ENCODE results near the gene BARX2.

BARX2 gene

DNA sequence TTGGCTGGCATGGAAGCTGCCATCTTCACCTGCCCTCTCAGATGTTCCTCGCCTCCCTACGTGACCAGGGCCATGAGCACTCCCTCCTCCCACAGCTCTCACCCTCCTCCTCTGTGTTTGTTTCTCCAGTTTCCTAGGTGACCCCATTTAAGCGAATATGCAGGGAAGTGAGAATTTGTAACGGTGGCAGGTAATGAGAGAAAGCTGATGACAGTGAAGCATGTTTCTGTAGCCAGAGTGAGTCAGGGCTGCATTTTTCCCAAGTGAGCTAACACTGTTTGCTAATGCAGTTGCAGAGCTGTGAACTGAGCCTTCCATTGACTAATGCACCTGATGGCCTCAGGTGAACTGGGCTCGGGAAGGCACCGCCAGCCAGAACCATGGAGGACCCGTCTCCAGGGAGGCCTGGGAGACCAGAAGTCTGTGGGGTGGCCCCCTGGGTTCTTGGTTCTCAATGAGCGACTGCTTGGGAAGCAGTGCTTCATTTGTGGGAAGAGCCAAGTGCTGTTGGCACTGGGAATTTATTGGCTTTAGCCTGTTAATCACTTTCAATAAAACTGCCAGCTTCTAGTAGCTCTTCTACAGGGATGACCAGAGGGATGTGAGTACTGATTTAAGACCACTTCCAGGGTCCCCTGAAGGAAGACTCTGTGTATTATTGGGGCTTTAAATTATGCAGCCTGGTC, 64.5 kb downstream of the BARX2 start:
- no peak for DNase-seq (ENCODE audit: low read depth, low spot score)

DNA sequence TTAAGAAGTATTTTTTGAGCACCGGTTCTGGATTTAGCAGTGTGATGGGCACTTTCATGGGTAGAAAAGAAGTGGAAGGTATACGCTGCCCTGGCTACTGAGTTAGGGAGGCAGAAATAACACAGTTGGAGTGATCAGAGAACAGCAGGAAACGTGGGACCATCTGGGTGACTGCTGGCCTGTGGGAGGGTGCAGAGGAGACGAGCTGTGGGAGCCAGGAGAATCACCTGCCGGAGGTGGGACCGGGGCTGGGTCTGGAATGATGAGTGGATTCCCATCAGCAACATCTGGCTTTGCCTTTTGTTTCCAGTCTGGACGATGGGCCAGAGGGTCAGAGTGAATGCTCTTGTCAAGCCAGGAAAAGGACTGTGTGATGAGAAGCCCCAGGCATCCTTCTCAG, 66.5 kb downstream of the BARX2 start:
- no peak for DNase-seq (ENCODE audit: low read depth, low spot score)

DNA sequence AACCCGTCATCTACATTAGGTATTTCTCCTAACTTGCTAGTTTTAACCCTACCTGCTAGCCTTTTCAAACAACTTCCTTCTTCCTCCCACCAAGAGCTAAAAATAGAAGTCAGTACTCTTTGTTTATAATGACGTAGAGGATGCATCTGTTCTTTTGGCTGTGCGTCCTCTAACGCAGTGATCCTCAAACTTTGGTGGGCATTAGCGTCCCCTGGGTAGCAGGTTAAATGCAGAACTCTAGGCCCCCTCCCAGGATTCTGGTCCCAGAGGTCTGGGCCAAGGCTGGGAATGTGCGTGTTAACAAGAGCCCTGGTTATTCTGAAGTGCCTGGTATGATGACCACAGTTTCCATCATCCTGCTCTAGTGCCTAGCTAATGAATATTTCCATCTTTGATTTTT, 67.6 kb downstream of the BARX2 start:
- DNase-seq (ENCODE audit: low read depth, low spot score) = no peak

DNA sequence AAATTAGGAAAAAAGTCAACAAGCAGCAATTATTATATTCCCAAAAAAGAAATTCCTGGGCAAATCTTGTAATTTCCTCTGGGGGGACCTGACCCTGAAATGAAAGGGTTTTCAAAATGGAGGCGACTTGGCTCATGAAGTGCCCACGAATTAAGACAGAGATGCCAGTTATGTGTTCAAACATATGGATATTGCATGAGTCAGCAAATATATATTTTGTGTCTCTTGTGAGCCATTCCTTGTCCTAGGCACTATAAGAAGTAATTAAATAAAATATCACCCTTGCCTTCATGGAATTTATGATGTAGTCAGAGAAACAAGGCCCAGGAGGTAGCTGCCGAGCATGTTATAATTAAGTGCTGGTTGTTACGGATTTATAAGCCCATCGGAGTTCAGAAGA, 68.6 kb downstream of the BARX2 start:
- no peak for DNase-seq (ENCODE audit: low read depth, low spot score)

DNA sequence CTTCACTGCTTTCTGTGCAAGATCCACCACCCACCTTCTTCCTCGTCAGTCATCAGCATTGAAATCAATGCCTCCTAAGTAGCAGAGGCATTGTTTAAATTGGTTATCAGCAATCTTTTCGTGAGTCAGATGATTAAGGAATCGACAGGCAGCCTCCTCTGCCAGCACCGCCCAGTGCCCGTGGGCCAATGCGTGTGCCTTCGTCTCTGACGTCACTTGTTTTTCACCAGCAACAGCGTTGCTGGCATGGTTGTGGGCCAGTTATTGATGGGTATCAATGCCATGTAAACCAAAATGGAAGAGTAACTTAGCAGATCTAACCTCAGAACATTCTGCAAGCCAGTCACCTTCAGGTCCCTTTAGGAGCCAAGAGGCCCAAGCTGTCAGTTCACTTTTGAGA, 69.6 kb downstream of the BARX2 start:
- DNase-seq (ENCODE audit: low read depth, low spot score) = no peak

DNA sequence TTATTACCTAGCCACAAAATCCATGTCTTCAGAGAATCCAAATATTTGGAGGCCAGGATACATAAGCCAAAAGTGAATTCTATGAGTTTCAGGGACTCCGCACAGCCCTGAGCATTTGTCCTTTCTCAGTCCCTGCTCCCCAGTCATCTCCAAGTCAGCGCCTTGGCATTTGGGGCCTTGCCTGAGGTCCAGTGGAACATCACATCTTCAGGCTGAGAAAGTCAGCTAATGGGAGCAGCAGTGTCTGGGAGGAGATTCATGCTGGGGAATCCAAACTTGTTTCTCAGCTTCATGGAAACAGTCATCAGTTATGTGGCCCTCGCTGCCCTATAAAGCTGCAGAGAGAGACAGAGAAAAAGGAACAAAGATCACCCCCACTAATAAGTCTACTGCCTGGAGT, 70.9 kb downstream of the BARX2 start:
- no peak for DNase-seq (ENCODE audit: low read depth, low spot score)

DNA sequence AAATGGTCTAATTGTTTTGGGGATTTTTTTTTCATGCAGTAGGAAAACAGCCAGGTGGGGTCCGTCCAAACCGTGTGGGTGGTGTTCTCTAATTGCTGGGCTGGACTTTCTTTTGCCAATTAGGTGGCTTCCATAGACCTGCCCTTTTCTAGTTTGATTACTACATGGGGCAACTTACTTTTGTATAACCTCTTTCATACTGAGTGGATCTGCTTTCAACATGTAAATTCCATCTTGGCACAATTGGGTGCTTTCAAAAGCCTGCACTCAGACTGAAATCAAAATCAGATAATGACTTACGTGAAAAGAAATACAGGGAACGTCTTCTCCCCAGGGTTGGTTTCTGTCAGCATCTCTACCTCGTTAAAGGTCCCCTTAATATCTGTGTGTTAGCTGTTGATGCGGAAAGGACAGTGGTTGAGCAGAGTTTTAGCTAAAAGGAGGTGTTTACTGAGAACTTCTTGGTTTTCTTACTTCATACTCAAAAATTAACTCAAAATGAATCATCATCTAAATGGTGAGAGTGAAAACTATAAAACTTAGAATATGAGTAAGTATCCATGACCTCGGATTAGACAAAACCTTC, 72.1 kb downstream of the BARX2 start:
- no peak for DNase-seq (ENCODE audit: low read depth, low spot score)

DNA sequence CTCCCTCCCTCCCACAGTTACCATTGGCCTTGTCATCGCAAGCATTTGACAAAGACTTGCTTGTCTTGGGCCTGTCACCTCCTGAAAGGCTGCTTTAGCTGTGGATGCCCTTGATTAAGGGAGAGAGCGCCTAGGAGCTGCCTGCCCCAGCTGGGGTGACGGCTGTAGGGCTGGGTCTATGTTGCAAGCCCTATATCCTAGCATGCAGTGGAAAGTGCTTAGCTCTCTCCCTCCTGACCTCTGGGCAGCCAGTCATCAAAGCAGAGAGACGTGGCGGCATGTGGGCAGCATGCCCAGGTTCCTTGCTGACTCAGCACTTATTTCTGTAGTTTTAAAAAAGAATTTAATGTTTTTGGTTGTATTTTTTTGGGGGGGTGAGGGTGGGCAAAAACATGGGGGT, 75.9 kb downstream of the BARX2 start:
- no peak for DNase-seq (ENCODE audit: low read depth, low spot score)

DNA sequence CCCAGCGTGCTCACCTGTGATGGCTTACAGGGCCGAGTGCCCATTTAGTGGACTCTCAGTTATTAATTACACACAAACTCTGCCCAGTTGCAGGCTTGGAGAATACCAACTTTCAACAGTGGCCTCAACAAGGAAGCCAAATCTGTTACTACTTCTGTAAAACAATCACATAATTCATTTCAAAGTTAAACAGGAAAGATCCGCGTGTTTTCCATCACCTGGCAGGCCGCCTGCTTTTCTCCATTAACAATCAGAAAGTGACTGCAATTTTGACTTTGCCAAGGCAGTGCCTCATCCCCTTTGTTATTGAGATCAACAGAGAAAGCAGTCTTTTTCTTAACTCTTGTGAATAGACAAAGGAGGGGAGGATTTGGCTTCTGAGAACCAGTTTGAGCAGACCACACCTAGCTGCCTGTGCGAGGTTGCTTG, 77.7 kb downstream of the BARX2 start:
- no peak for DNase-seq (ENCODE audit: low read depth, low spot score)

DNA sequence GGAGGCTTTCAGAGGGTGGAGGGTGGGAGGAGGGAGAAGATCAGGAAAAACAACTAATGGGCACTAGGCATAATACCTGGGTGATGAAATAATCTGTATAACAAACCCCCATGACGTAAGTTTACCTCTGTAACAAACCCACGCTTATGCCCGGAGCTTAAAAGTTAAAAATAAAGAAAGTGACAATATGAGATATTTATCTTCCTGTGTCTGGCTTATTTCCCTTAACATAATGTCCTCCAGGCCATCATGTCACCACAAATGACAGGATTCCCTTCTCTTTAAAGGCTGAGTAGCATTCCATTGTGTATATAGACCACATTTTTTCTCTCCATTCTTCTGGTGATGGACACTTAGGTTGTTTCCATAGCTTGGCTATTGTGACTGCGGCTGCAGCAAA, 79.5 kb downstream of the BARX2 start:
- no peak for DNase-seq (ENCODE audit: low read depth, low spot score)

DNA sequence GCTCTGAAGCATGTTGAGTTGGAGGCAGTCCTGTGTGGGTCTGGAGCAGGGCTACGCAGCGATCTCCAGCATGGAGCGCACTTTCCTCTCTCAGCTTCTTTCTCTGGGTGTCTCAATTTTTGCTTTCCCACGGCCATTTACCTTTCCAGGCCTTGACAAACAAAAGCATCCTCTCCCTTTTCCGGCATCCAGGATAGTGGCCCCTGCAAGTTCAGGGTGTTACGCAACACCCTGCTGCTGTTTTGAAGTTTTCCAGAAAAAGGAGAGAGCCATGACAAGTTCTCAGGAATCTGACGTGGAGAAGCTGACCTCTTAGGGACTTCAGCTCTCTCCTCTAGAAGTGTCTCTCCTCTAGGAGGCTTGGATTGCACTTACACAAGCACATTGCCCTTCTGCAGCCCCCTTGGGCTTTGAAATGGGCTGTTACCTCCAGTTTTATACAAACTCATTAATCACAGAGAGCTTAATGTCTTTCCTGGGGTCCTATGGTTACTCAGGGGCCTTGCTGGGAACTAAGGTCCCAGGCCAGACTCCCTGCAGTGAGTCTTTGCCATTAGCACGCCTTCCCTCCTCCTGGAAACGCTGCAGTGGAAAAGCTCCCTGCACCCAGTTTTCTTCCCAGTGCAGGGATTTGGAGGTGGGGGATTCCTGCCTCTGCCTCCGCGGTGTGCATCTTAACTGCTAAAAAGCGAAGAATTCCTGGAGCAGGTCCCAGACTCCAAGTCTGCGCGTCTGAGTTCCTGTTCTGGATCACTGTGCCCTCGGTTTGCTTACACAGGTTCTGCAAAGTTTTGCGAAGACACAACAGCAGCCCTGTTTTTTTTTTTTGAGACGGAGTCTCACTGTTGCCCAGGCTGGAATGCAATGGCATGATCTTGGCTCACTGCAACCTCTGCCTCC, 80.4 kb downstream of the BARX2 start:
- DNase-seq (ENCODE audit: low read depth, low spot score) = no peak

DNA sequence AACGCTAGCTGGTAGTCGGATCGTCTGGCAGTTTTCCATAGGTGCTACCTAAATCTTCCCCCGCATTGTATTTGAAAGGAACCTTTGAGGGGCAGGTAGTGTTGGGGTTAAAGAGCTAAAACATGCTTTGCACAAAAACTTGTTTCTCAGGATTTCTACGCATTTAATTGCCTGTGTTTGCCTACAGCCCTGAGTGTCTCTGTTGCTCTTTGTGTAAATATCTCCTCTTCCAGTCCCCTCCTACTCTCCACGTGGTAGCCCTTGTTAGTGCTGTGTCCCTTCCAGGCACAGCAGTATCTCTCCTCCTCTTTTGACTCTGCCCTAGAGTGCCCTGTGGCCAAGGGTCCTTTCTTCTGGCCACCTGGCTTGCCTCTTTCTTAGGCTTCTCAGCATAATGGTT, 81.7 kb downstream of the BARX2 start:
- DNase-seq (ENCODE audit: low read depth, low spot score) = no peak

DNA sequence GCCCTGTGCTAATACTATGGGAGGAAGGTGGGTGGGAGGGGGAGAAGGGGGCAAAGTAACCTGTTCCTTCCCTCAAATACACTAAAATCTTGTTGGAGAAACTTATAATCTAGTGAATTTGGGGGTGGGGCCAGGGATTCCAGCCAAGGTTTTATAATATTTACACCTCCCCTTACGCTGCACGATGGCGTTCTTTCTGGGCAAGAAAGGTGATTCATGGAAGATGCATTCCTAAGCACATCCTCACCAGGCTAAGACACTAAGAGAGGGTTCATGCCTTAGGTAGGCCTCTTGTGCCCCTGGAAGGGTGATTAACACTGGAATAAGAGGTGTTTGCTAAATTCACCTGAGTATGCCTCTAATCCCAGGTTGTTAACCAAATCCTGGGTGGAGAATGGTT, 82.6 kb downstream of the BARX2 start:
- DNase-seq (ENCODE audit: low read depth, low spot score) = no peak

DNA sequence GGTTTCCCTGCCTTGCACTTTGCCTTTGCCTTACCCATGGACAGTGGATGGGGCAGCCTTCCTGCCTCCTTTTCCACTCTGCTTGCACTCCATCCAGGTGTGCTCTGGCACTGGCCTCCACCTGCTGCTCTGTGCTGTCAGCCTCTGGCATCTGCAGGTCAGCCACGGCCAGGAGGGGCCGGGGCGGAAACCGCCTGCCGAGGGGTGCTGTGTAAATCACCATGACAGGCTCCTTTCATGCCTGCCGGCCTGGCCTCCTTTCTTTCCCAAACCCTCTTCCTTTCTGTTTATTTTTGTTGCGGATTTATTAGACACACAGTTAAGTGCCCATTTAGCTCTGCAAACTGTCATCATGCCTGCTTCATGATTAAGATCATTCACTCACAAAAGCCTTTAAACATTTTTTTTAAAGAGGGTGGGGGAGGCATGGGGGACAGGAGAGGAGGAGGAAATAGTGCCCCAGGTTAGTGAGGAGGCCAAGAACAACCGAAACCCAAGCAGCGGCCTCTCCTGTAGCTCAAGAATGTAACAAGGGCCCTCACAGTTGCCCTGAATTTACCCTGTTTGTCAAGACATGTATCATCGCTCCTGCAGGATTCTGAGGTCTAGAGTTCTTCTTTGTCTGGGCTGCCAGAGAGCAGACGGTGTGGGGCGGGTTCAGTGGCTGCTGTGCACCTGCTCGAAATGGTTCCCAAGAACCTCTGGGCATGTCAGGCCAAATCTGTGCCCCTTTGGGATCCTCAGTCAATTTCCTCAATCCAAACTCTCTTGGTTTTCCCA, 83.3 kb downstream of the BARX2 start:
- DNase-seq (ENCODE audit: low read depth, low spot score) = no peak

DNA sequence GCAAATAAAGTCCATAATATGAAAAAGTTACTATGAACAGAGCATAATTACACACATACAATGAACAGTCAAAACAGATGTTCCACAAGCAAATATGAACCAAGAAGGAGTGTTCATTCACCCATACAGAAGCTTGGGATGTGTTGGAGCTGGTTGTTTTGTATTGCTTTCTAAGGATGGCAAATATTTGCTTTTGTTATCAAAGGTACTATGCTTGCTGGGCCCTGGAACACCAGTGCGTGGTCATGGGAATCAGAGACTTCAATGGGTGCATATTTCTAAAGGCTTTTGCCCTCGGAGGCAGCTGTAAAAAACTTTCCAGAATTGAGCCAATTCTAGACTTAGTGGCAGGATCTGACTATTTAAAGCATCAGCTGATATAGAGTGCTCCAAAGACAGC, 85.1 kb downstream of the BARX2 start:
- no peak for DNase-seq (ENCODE audit: low read depth, low spot score)

DNA sequence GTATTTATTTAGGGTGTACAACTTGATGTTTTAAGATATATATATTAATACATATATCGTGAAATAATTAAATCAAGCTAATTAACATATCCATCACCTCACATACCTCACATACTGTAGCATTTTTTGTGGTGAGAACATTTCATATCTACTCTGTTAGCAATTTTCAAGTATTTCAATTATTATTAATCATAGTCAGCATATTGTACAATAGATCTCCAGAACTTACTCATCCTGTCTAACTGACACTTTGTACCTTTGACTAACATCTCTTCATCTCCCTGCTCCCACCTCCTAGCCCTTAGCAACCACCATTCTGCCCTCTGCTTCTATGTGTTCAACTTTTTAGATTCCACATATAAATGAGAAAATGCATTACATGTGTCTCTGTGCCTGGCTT, 108.4 kb downstream of the BARX2 start:
- DNase-seq (ENCODE audit: low read depth, low spot score) = no peak

DNA sequence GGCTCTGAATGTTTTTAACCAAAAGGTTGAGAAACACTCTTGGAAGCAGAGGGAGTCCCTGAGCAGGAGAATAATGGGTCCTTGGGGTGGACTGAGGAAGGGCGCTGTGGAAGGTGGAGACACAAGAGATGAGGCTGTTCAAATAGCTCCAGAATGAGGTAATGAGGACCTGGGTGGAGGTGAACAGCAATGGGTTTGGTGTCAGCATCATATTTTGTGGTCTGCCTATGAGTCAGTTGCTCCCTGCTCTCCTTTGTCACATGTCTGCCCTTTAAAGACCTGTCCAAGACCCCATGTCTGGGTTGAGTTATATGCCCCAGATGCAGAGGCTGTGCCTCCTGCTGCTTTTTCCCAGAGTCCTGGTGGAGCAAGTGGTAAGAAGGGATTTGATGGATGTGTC, 113.6 kb downstream of the BARX2 start:
- DNase-seq (ENCODE audit: low read depth, low spot score) = no peak

DNA sequence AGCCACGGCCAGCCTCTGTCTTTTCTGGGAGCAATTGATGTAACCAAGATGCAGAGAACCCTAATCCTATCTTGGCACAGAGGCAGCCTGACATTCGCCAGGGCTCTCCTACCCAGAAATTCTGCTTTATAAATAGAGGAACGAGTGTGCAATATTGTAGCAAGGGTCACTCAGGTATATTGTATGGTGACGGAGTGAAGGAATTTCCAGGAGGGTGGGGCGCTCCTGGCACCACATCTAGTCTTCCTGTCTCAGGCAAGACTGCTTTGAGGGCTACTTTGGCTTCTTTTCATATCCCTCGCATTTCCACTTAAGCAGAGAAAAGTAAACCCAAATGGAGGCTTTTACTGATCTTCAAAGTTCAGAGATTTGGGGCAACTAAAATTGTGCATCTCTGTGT, 114.4 kb downstream of the BARX2 start:
- DNase-seq (ENCODE audit: low read depth, low spot score) = no peak

DNA sequence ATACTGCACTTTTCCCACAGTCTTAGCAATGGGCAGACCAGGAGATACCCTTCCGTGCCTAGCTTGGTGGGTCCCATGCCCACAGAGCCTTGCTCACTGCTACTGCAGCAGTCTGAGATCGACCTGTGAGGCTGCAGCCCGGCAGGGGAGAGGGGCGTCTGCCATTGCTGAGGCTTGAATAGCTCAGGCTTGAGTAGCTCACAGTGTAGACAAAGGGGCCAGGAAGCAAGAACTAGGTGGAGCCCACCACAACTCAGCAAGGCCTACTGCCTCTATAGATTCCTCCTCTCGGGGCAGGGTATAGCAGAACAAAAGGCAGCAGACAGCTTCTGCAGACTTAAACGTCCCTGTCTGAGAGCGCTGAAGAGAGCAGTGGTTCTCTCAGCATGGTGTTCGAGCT, 118.1 kb downstream of the BARX2 start:
- no peak for DNase-seq (ENCODE audit: low read depth, low spot score)
